ENCODE data around the gene H19. TPM values are rescaled to one million over a fixed set of nuclear protein-coding genes. Genes with fewer than 3 reads are reported as not detected.

The H19 gene
- polyA plus RNA-seq, 1 of the 3 experiments (the other 2 are of a cell fraction), result 3.7 TPM

- H2AFZ ChIP-seq (ENCODE audit: low read depth), result no peak overlapping the region
- H3K36me3 ChIP-seq (replicated peaks in 1 of 2; ENCODE audit: control insufficient read depth in 1 of 2, insufficient read depth in 2 of 2, low read length in 1 of 2), result no peaks in the 10 kb centered on the region
- no peak for DNase-seq
- H3K4me2 ChIP-seq, result no peak overlapping the region
- WGBS (ENCODE audit: low lambda C conversion rate), result 73% methylated on average over 10 of the region's 24 CpGs
- peak overlapping the region in 1 of 2 experiments; percentile 47; a peak in 1 of 4 replicates for H3K27ac ChIP-seq (ENCODE audit: low read depth in 2 of 2, low read length in 1 of 2)
- no peaks in the 10 kb centered on the region for H3K79me2 ChIP-seq (ENCODE audit: insufficient read depth)
- no peaks in the 10 kb centered on the region for H3K9me2 ChIP-seq
- no peaks in the 10 kb centered on the region for H4K20me1 ChIP-seq (ENCODE audit: insufficient read depth)
- H3K27me3 ChIP-seq (ENCODE audit: insufficient read depth), result no peaks in the 10 kb centered on the region
- H3K4me1 ChIP-seq (ENCODE audit: control insufficient read depth in 1 of 2, insufficient read depth in 2 of 2, low read depth in 1 of 2, low read length in 1 of 2), result no peaks in the 10 kb centered on the region; a peak in 1 of 4 replicates
- no peaks in the 10 kb centered on the region for H3K9me3 ChIP-seq
- H3K9ac ChIP-seq, result no peak overlapping the region
- no peak overlapping the region for H3K4me3 ChIP-seq (ENCODE audit: low read depth in 2 of 2, low read length in 1 of 2)
- TF ChIP-seq TEAD4 (IDR thresholded peaks at IDR 0.05; ENCODE audit: borderline replicate concordance, insufficient read depth) (no peak), MAX (IDR thresholded peaks at IDR 0.05; ENCODE audit: low read depth) (no peak)
- no peaks in the 10 kb centered on the region for H3F3A ChIP-seq (replicated peaks; ENCODE audit: insufficient read depth)
- ChIA-PET CTCF (interaction anchor here (1.0 to 2.0 kb wide), 8 partner anchors 9 to 162 kb away, joined by 3 to 6 read pairs (median 4); partner anchors contain the start of gene H19), POLR2A (interaction anchor here (1.3 to 2.5 kb wide), 4 partner anchors 9 to 33 kb away, joined by 3 to 9 read pairs (median 8); partner anchors contain the start of gene H19)
These were observed 8.8 kb downstream of the H19 start for GRCh38 chr11:1988667-1989317.

- H3K4me3 ChIP-seq (ENCODE audit: low read depth in 2 of 2, low read length in 1 of 2), result no peak overlapping the region
- TF ChIP-seq RCOR1 (IDR thresholded peaks at IDR 0.05; ENCODE audit: low read length), result no peak
- no peak overlapping the region for H3K4me2 ChIP-seq
- DNase-seq, result no peak
- CTCF ChIA-PET, result interaction anchor here (1.0 to 2.0 kb wide), 7 partner anchors 9 to 161 kb away, joined by 3 to 6 read pairs (median 4); partner anchors contain the start of gene H19
- H4K20me1 ChIP-seq (ENCODE audit: insufficient read depth), result no peaks in the 10 kb centered on the region
- H3K36me3 ChIP-seq (replicated peaks in 1 of 2; ENCODE audit: control insufficient read depth in 1 of 2, insufficient read depth in 2 of 2, low read length in 1 of 2), result no peaks in the 10 kb centered on the region
- no peak overlapping the region; a peak in 1 of 4 replicates for H3K27ac ChIP-seq (ENCODE audit: low read depth in 2 of 2, low read length in 1 of 2)
- no peaks in the 10 kb centered on the region for H3F3A ChIP-seq (replicated peaks; ENCODE audit: insufficient read depth)
- H3K9ac ChIP-seq, result no peak overlapping the region
- H3K79me2 ChIP-seq (ENCODE audit: insufficient read depth), result no peaks in the 10 kb centered on the region
- no peak overlapping the region for H2AFZ ChIP-seq (ENCODE audit: low read depth)
- POLR2A ChIA-PET, result interaction anchor here (1.3 to 2.5 kb wide), 4 partner anchors 8 to 32 kb away, joined by 3 to 9 read pairs (median 8); partner anchors contain the start of gene H19
- WGBS (ENCODE audit: low lambda C conversion rate), result no CpG with 5 or more reads among the region's 11 CpGs
- no peaks in the 10 kb centered on the region for H3K9me3 ChIP-seq
- H3K9me2 ChIP-seq, result no peaks in the 10 kb centered on the region
- no peaks in the 10 kb centered on the region; a peak in 1 of 4 replicates for H3K4me1 ChIP-seq (ENCODE audit: control insufficient read depth in 1 of 2, insufficient read depth in 2 of 2, low read depth in 1 of 2, low read length in 1 of 2)
- no peaks in the 10 kb centered on the region for H3K27me3 ChIP-seq (ENCODE audit: insufficient read depth)
These were observed 9.5 kb downstream of the H19 start for GRCh38 chr11:1988174-1988573.

GRCh38 chr11:1987024-1987423, 10.6 kb downstream of the H19 start:
- no peaks in the 10 kb centered on the region for H3K79me2 ChIP-seq (ENCODE audit: insufficient read depth)
- H3K9me2 ChIP-seq, result no peaks in the 10 kb centered on the region
- no peaks in the 10 kb centered on the region for H3F3A ChIP-seq (replicated peaks; ENCODE audit: insufficient read depth)
- H3K27me3 ChIP-seq (ENCODE audit: insufficient read depth), result no peaks in the 10 kb centered on the region
- H3K4me1 ChIP-seq (ENCODE audit: control insufficient read depth in 1 of 2, insufficient read depth in 2 of 2, low read depth in 1 of 2, low read length in 1 of 2), result no peaks in the 10 kb centered on the region; a peak in 1 of 4 replicates
- no peak overlapping the region for H3K4me3 ChIP-seq (ENCODE audit: low read depth in 2 of 2, low read length in 1 of 2)
- no CpG with 5 or more reads among the region's 6 CpGs for WGBS (ENCODE audit: low lambda C conversion rate)
- H2AFZ ChIP-seq (ENCODE audit: low read depth), result no peak overlapping the region
- ChIA-PET CTCF (interaction anchor here (1.0 to 4.6 kb wide), 4 partner anchors 11 to 163 kb away, joined by 3 to 16 read pairs (median 3); no protein-coding TSS in a partner anchor), POLR2A (interaction anchor here (2.5 kb wide), 1 partner anchor 10 kb away, joined by 9 read pairs; the partner anchor contains the start of gene H19)
- H3K9ac ChIP-seq, result no peak overlapping the region
- no peak overlapping the region for H3K4me2 ChIP-seq
- DNase-seq, result no peak
- no peaks in the 10 kb centered on the region for H3K36me3 ChIP-seq (replicated peaks in 1 of 2; ENCODE audit: control insufficient read depth in 1 of 2, insufficient read depth in 2 of 2, low read length in 1 of 2)
- H3K27ac ChIP-seq (ENCODE audit: low read depth in 2 of 2, low read length in 1 of 2), result no peak overlapping the region
- no peaks in the 10 kb centered on the region for H4K20me1 ChIP-seq (ENCODE audit: insufficient read depth)
- H3K9me3 ChIP-seq, result no peaks in the 10 kb centered on the region
- TF ChIP-seq TEAD4 (IDR thresholded peaks at IDR 0.05; ENCODE audit: borderline replicate concordance, insufficient read depth) (no peak), NFIC (IDR thresholded peaks at IDR 0.05; ENCODE audit: borderline replicate concordance) (no peak)
